Mammary epithelial cell (primary cell): ENCODE data around the gene NUP62.

Experiments
- EZH2 ChIP-seq: IDR thresholded peaks from 2 replicates; pipeline ENCODE4 v1.6.1; 2012; ENCODE audit warnings: low read length, inconsistent platforms, borderline replicate concordance
- TF ChIP-seq, protein P1 (sequence below), 2 donors: IDR thresholded peaks in 1 of 2; conservative IDR thresholded peaks in 1 of 2; 2 replicates each; pipeline ENCODE4 v1.5.1; 2011 to 2012; ENCODE audit warnings: inconsistent platforms in 2 of 2, low read length in 2 of 2, mild to moderate bottlenecking in 2 of 2, control low read depth in 1 of 2, low read depth in 1 of 2; ENCODE audit not compliant: insufficient read depth in 1 of 2; ENCODE audit errors: extremely low read depth in 1 of 2

DNA sequence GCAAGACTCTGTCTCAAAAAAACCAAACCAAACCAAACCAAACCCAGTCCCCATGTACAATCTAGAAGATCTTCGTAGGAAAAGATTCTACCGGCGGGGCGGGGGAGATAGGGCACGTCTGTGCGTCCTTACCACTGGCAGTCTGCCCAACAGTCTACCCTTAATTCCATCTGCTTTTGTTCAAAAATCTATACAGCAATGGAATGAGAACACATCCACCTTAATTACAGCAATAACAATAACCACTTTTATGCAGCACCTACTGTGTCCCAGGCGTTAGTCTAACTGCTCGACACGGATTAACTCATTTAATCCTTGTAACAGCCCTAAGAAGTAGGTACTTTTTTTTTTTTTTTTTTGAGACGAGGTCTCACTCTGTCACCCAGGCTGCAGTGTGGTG lies 2.8 kb downstream of the NUP62 start:
- TF ChIP-seq, protein P1, sequence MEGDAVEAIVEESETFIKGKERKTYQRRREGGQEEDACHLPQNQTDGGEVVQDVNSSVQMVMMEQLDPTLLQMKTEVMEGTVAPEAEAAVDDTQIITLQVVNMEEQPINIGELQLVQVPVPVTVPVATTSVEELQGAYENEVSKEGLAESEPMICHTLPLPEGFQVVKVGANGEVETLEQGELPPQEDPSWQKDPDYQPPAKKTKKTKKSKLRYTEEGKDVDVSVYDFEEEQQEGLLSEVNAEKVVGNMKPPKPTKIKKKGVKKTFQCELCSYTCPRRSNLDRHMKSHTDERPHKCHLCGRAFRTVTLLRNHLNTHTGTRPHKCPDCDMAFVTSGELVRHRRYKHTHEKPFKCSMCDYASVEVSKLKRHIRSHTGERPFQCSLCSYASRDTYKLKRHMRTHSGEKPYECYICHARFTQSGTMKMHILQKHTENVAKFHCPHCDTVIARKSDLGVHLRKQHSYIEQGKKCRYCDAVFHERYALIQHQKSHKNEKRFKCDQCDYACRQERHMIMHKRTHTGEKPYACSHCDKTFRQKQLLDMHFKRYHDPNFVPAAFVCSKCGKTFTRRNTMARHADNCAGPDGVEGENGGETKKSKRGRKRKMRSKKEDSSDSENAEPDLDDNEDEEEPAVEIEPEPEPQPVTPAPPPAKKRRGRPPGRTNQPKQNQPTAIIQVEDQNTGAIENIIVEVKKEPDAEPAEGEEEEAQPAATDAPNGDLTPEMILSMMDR (conservative IDR thresholded peaks at IDR 0.05 in 1 of 2, IDR thresholded peaks at IDR 0.05 in 1 of 2; ENCODE audit: extremely low read depth in 1 of 2, insufficient read depth in 1 of 2, low read depth in 1 of 2, low read length in 2 of 2), result no peak
- no peak for TF ChIP-seq EZH2
